GM12891 (cell line): ENCODE data around the gene PRR35.

ENCODE experiments used
- DNase-seq: peaks from one replicate; pipeline ENCODE4 v3.0.0; 2011; ENCODE audit warnings: low spot score; ENCODE audit not compliant: insufficient read length
- FAIRE-seq: peaks from 2 replicates; lab custom pipeline; 2011; peaks lifted over from hg19 to GRCh38; lab: Jason Lieb, UNC
- PAX5 ChIP-seq: IDR thresholded peaks from 2 replicates; pipeline ENCODE4 v1.6.1; 2011; ENCODE audit warnings: low read length, moderate library complexity, mild to moderate bottlenecking; ENCODE audit not compliant: insufficient read depth, severe bottlenecking
- POLR2A ChIP-seq: IDR thresholded peaks from 2 replicates; pipeline ENCODE4 v1.6.1; 2011; ENCODE audit warnings: low read depth, low read length, control low read depth
- POLR2AphosphoS5 ChIP-seq: IDR thresholded peaks from 2 replicates; pipeline ENCODE4 v1.6.1; 2011; ENCODE audit warnings: low read depth, low read length, control low read depth
- POU2F2 ChIP-seq: IDR thresholded peaks from 2 replicates; pipeline ENCODE4 v1.6.1; 2011; ENCODE audit warnings: low read depth, mild to moderate bottlenecking, control low read depth, low read length, moderate library complexity
- SPI1 ChIP-seq: IDR thresholded peaks from 2 replicates; pipeline ENCODE4 v1.6.1; 2011; ENCODE audit warnings: low read depth, low read length, control low read depth
- TAF1 ChIP-seq: IDR thresholded peaks from 2 replicates; pipeline ENCODE4 v1.6.1; 2011; ENCODE audit warnings: low read depth, low read length, control low read depth

Gene PRR35

DNA sequence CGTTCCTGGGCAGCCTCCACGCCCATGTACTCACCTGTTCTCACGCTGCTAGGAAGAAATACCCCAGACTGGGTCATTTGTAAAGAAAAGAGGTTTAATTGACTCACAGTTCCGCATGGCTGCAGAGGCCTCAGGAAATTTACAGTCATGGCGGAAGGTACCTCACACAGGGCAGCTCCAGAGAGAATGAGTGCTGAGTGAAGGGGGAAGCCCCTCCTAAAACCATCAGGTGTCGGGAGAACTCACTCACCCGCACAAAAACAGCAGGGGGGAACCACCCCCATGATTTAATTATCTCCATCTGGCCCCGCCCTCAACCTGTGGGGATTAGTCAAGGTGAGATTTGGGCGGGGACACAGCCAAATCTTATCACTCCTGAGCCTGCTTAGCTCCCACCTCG, 47.8 kb downstream of the PRR35 start:
- DNase-seq, result no peak
- TF ChIP-seq SPI1, result no peak
- TF ChIP-seq PAX5, result peak; percentile 79
- no peak for FAIRE-seq

DNA sequence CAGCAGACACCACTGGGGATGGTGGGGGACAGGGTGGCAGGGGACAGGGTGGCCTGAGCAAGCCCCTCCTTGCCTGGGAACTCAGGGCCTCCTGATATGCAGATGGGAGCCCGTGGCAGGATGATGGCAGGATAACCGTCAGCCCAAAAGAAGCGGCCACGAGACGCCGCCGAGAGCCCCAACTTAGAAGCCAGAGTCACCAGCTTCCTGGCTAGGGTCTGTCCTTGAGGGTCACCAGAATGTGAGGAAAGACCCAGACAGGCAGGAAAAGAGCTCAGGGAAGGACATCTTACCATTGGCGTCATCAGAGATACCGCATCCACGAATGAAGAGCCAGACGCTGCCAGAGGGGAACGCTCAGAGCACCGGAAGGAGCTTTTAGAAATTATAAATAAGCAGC, 49.1 kb downstream of the PRR35 start:
- DNase-seq, result no peak
- no peak for FAIRE-seq
- TF ChIP-seq TAF1 (no peak), SPI1 (no peak), POLR2A (no peak), PAX5 (no peak), POU2F2 (no peak), POLR2AphosphoS5 (no peak)

DNA sequence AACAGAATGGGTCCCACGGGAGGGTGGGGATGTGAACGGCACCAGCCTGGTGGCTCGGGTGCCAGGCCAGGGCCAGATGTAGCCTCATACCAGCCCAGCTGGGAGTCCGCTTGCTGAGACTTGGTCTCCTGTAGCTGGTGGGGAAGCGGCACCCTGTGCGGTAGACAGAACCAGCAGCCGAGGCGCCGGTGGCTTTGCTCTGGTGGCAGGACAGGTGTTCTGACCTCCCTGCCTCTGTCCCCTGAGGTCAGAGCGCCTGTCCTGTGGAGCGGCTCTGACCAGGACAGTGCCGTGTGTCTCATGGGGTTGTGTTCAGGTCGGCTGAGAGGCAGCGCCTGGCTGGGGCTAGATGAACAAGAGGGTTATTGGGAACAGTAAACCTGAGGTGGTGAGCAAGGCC, 49.8 kb downstream of the PRR35 start:
- FAIRE-seq (no peak), DNase-seq (no peak)
- TF ChIP-seq TAF1 (no peak), POLR2A (no peak), PAX5 (no peak), SPI1 (no peak), POU2F2 (no peak), POLR2AphosphoS5 (no peak)

DNA sequence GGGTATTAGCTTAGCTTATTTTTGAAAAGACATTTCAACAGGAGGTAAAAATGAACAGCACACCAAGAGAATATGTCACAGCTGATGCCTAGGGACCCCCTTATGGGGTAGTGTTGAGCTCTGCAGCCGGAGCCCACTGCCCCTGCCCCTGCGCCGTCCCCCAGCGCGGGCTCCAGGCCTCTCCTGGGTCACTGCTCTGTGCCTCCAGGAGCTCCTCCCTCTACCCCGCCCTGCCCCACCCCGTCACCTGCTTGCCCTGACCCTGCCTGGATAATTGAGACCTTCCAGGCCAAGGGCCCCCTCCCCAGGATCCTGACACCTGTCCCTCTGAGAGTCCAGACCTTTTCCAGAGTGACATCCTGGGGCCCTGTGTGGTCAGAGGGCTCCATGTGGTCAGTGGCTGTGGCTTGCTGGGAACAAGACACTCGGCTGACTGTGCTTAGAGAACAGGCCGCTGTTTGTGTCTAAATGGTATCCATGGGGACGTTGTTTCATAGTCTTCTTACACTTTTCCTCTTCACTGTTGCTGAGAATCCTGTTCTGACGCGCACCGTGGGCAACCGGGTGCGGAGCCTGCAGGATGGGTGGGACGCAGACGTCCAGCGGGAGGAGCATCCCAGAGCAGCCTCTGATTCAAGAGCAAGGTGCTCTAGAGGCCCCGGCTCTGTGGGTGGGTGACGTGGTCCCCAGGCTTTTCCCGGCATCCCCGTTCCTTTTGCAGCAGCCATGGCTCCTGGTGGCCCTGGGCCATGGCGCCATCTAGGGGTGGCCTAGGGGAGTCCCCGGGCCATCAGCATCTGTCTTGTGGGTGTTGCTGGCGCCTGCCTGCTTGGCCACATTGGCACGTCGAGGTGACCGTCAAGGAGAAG, 50.6 kb downstream of the PRR35 start:
- no peak for DNase-seq
- no peak for FAIRE-seq
- TF ChIP-seq POLR2A (no peak), POU2F2 (no peak), PAX5 (no peak), TAF1 (no peak), POLR2AphosphoS5 (no peak), SPI1 (no peak)

DNA sequence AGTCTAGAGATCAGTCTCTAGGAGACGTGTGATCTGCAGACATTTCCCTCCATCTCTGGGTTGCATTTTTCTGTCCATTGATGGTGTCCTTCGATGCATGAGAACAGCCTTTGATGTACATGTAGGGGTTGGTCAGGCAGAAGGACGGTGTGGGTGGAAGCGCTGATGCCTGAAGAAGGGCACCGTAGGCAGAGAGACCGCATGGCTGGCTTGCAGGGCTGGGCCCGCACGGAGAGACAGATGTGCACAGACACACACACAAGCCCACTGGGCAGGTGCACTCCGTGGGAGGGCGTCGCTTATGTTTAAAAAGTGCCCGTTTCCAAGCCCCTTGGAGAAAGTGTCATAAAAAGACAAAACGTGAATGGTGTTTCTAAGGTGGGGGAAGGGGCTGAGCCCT, 54.9 kb downstream of the PRR35 start:
- FAIRE-seq (no peak), DNase-seq (no peak)
- TF ChIP-seq PAX5 (no peak), POU2F2 (no peak), POLR2AphosphoS5 (no peak)
